HL-60 (cell line): ENCODE measurements around the gene GCK.

ENCODE experiments used
- GABPA ChIP-seq: IDR thresholded peaks from 2 replicates; pipeline ENCODE4 v1.6.1; 2012; ENCODE audit warnings: low read depth
- POLR2AphosphoS5 ChIP-seq: IDR thresholded peaks from 2 replicates; pipeline ENCODE4 v1.6.1; 2012; ENCODE audit warnings: low read depth
- TF ChIP-seq, protein P1 (sequence below): IDR thresholded peaks from one replicate; pipeline ENCODE4 v1.5.1; 2011; ENCODE audit warnings: low read length, control low read depth, inconsistent platforms; ENCODE audit not compliant: insufficient read depth
- TF ChIP-seq, protein P2 (sequence below): IDR thresholded peaks from 2 replicates; pipeline ENCODE4 v1.6.1; 2012; ENCODE audit warnings: low read depth; ENCODE audit not compliant: insufficient replicate concordance

DNA sequence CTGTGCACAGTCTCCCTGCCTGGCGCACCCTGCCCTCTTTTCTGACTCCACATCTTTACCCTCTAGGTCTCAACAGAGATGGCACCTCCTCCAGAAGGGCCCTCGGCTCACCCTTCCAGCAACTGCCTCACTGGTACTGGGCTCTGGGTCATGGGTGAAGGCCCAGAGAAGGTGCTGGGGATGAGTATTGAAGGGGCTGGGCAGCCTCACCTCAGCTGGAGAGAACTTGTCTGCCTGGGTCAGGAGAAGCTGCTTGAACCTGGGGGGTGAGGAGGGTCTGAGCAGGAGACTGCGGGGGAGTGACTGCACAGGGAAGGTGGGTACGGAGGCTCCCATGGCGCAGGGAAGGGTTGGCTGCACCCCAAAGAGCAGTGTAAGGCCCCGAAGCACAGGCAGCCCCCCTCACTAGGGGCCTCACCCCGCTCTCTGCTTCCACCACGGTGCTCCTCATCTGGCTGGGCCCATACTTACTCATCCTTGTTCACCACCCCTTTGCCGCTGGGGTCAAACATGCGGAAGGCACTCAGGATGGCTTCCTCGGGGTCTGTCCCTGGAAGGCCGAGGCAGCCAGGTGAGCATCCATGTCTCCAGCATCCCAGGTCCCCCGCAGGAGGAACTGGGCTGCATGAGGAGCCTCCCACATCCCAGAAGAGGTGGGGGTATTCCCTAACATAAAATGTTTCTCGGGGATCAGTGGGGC, 49.8 kb downstream of the GCK start:
- TF ChIP-seq POLR2AphosphoS5 (no peak), GABPA (no peak)
- TF ChIP-seq, protein P1, sequence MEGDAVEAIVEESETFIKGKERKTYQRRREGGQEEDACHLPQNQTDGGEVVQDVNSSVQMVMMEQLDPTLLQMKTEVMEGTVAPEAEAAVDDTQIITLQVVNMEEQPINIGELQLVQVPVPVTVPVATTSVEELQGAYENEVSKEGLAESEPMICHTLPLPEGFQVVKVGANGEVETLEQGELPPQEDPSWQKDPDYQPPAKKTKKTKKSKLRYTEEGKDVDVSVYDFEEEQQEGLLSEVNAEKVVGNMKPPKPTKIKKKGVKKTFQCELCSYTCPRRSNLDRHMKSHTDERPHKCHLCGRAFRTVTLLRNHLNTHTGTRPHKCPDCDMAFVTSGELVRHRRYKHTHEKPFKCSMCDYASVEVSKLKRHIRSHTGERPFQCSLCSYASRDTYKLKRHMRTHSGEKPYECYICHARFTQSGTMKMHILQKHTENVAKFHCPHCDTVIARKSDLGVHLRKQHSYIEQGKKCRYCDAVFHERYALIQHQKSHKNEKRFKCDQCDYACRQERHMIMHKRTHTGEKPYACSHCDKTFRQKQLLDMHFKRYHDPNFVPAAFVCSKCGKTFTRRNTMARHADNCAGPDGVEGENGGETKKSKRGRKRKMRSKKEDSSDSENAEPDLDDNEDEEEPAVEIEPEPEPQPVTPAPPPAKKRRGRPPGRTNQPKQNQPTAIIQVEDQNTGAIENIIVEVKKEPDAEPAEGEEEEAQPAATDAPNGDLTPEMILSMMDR, result no peak
- TF ChIP-seq, protein P2, sequence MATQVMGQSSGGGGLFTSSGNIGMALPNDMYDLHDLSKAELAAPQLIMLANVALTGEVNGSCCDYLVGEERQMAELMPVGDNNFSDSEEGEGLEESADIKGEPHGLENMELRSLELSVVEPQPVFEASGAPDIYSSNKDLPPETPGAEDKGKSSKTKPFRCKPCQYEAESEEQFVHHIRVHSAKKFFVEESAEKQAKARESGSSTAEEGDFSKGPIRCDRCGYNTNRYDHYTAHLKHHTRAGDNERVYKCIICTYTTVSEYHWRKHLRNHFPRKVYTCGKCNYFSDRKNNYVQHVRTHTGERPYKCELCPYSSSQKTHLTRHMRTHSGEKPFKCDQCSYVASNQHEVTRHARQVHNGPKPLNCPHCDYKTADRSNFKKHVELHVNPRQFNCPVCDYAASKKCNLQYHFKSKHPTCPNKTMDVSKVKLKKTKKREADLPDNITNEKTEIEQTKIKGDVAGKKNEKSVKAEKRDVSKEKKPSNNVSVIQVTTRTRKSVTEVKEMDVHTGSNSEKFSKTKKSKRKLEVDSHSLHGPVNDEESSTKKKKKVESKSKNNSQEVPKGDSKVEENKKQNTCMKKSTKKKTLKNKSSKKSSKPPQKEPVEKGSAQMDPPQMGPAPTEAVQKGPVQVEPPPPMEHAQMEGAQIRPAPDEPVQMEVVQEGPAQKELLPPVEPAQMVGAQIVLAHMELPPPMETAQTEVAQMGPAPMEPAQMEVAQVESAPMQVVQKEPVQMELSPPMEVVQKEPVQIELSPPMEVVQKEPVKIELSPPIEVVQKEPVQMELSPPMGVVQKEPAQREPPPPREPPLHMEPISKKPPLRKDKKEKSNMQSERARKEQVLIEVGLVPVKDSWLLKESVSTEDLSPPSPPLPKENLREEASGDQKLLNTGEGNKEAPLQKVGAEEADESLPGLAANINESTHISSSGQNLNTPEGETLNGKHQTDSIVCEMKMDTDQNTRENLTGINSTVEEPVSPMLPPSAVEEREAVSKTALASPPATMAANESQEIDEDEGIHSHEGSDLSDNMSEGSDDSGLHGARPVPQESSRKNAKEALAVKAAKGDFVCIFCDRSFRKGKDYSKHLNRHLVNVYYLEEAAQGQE, result no peak
